WERI-Rb-1 (cell line): Measurements from ENCODE around the gene PSG7.
"Not testable (repeated sequence)": the region's sequence is repeated elsewhere in the genome, so short reads cannot be mapped to it uniquely, and the experiment has no call there.

ENCODE experiments used
- DNase-seq: peaks from one replicate; pipeline ENCODE4 v3.0.0-alpha.2; 2020
- H3K27ac ChIP-seq: fragments of 250-450 bp; sonication (Bioruptor Pico); 2 replicates; pipeline ENCODE4 v1.5.1; 2020; ENCODE audit warnings: mild to moderate bottlenecking, moderate library complexity
- H3K27me3 ChIP-seq: fragments of 250-450 bp; sonication (Bioruptor Pico); 2 replicates; pipeline ENCODE4 v1.5.1; 2021; ENCODE audit warnings: mild to moderate bottlenecking, low read depth, moderate library complexity; ENCODE audit not compliant: insufficient read depth, severe bottlenecking
- H3K36me3 ChIP-seq: fragments of 250-450 bp; sonication (Bioruptor Pico); 2 replicates; pipeline ENCODE4 v1.5.1; 2020; ENCODE audit warnings: mild to moderate bottlenecking, moderate library complexity
- H3K4me3 ChIP-seq: 2 replicates; pipeline ENCODE4 v1.5.1; 2011; ENCODE audit warnings: low read depth, mild to moderate bottlenecking, control low read depth, low read length
- H3K9me3 ChIP-seq: fragments of 250-450 bp; sonication (Bioruptor Pico); 2 replicates; pipeline ENCODE4 v1.5.1; 2021; ENCODE audit warnings: mild to moderate bottlenecking, moderate library complexity; ENCODE audit not compliant: severe bottlenecking
- TF ChIP-seq, protein P1 (sequence below): IDR thresholded peaks from 2 replicates; pipeline ENCODE4 v1.5.1; 2011; ENCODE audit warnings: low read depth, mild to moderate bottlenecking, control low read depth, inconsistent platforms, low read length

Gene PSG7

DNA sequence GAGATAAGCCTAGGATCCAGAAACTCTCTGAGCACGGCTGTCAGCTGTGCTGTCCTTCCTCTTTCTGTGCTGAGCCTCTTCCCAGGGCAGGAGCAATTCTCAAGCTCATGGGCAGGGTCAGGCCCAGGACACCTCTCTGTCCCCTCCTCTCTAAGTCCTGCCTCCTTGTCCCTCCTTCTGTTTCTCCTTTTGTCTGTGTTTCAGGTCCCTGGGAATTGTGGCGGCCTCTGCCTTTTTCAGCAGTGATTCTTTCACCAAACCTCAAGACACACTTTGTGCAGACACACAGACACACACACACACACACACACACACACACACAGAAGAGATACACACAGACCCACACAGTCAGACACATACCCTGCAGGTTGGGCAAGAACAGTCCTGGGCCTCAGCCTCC is 57.4 kb downstream of the PSG7 start, which contains the start of gene PSG1:
Gene PSG1, minus strand, starts transcription at position 101 of the 400 bp plus-strand sequence. CDS start 132 bp downstream, outside the sequence.
- Histone ChIP-seq H3K9me3 (no peaks in the 10 kb centered on the region), H3K27ac (no peak within 1 kb of the TSS)

DNA sequence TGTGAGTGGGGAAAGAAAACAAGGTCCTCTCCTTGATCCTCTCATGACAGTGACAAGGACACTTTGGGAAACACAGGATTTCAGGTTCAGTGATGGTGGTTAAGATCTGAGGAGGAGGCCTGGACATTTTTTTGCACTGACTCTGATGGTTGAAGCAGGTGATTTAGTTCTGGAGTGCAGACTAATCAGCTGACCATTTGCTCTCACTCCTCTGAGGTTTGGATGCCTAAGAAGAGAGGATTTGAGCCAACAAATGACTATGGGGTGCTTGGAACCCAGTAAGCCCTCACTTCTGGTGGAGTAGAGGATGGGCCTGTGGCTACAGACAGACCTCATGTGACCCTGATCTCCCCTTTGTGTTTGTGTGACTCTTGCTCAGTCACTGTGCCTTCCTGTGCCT is 60.4 kb downstream of the PSG7 start:
- H3K9me3 ChIP-seq, H3K27ac ChIP-seq, H3K36me3 ChIP-seq, H3K4me3 ChIP-seq, DNase-seq: not testable (repeated sequence)
- H3K27me3 ChIP-seq = peaks cover 32% of the 10 kb centered on the region

More for the DNA sequence above, 57.4 kb downstream of the PSG7 start, which contains the start of gene PSG1:
- no peak for DNase-seq
- TF ChIP-seq, protein P1, sequence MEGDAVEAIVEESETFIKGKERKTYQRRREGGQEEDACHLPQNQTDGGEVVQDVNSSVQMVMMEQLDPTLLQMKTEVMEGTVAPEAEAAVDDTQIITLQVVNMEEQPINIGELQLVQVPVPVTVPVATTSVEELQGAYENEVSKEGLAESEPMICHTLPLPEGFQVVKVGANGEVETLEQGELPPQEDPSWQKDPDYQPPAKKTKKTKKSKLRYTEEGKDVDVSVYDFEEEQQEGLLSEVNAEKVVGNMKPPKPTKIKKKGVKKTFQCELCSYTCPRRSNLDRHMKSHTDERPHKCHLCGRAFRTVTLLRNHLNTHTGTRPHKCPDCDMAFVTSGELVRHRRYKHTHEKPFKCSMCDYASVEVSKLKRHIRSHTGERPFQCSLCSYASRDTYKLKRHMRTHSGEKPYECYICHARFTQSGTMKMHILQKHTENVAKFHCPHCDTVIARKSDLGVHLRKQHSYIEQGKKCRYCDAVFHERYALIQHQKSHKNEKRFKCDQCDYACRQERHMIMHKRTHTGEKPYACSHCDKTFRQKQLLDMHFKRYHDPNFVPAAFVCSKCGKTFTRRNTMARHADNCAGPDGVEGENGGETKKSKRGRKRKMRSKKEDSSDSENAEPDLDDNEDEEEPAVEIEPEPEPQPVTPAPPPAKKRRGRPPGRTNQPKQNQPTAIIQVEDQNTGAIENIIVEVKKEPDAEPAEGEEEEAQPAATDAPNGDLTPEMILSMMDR = no peak
- Histone ChIP-seq H3K36me3 (no peaks in the 10 kb centered on the region), H3K4me3 (no peak within 1 kb of the TSS), H3K27me3 (peaks cover 31% of the 10 kb centered on the region)

DNA sequence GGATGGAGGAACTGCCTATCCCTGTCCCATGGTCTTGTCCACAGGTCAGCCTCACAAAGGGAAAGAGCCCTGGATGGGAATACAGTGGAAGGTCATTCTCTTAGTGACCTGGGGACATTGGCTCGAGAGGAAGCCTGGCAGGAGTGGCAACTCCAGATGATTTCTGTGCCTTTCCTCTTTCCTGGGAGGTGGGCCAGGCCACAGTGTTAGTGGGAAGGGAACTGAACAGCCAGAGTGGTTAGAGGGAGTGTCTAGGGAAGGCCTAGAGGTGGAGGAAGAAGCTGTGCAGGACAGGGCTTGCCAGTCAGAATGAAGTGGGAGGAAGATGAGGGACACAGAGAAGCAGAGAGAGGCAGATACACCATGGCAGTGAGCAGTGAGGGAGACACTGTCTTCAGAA is 61.1 kb downstream of the PSG7 start:
- DNase-seq = not testable (repeated sequence)

DNA sequence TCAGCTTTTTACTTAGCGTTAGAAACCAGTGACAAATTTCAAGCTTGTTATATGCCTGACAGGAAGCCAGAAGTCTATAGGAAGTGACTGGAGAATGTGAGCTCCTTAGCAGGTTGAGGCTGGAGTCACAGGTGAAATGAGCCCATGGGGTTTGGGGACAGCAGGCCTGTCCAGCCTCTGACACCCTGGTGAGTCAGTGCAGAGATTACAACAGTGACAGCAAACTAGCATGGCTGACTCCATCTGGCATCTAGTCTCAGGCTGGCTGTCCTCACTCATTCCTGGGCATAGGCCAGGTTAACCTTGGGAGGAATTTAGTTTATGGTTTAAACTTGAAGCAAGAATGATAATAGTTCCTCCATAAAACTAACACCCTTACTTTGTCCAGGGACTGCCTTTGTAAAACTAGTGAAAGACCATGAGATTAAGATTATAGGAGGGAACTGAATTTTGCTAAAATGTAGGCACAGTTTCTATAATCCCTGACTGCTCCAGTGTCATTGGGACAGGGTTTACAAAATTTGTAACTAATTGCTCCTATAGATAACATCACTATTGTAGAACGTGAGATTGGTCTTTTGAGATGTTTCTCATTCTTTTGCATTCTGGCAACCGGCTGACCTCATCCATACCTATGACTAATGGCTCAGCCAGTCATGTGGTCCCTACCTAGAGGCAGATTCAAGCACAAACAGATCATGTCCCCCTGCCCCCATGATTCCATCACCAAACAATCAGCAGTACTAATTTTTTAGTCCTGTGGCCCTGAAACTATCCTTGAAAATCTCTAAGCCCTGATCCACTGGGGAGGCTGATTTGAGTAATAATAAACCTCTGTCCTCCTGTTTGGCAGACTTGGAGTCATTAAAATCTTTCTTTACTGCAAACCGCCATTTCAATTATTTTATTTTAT is 61.9 kb downstream of the PSG7 start:
- not testable (repeated sequence) for DNase-seq, H3K36me3 ChIP-seq, H3K9me3 ChIP-seq, H3K27ac ChIP-seq, H3K4me3 ChIP-seq
- peaks cover 27% of the 10 kb centered on the region for H3K27me3 ChIP-seq

More for the DNA sequence above, 61.1 kb downstream of the PSG7 start:
- H3K27me3 ChIP-seq = peaks cover 29% of the 10 kb centered on the region
- not testable (repeated sequence) for H3K27ac ChIP-seq, H3K4me3 ChIP-seq, H3K9me3 ChIP-seq, H3K36me3 ChIP-seq

DNA sequence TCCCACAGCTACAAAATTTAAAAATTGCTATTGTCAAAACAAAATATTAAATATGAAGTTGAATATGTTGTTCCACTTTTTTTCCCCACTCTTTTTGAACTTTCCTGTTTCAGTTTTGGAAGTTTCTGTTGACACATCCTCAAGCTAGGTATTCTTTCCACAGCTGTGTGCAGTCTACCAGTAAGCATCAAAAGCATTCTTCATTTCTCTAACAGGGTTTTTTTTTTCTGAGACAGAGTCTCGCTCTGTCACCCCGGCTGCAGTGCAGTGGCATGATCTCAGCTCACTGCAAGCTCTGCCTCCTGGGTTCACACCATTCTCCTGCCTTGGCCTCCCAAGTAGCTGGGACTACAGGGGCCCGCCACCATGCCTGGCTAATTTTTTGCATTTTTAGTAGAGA is 62.9 kb downstream of the PSG7 start:
- H3K27me3 ChIP-seq = peaks cover 27% of the 10 kb centered on the region
- not testable (repeated sequence) for H3K9me3 ChIP-seq, H3K4me3 ChIP-seq, DNase-seq, H3K27ac ChIP-seq, H3K36me3 ChIP-seq
